Mesendoderm (in vitro differentiated cells): ENCODE measurements around the gene SRI. TPM values are rescaled to one million over a fixed set of nuclear protein-coding genes. Genes with fewer than 3 reads are reported as not detected.

Source experiments
- DNase-seq: peaks from one replicate; pipeline ENCODE4 v3.0.0; 2013
- H2AK5ac ChIP-seq: 2 replicates; pipeline ENCODE4 v1.6.1; 2013; ENCODE audit warnings: low read length, inconsistent platforms
- H2BK120ac ChIP-seq: 2 replicates; pipeline ENCODE4 v1.6.1; 2013; ENCODE audit warnings: low read depth, mild to moderate bottlenecking, low read length, moderate library complexity, mixed read lengths
- H2BK15ac ChIP-seq: replicated peaks from 2 replicates; pipeline ENCODE4 v1.6.1; 2013; ENCODE audit warnings: low read depth, mild to moderate bottlenecking, moderate library complexity
- H2BK5ac ChIP-seq: 2 replicates; pipeline ENCODE4 v1.6.1; 2013; ENCODE audit warnings: low read length, inconsistent platforms
- H3K18ac ChIP-seq: 2 replicates; pipeline ENCODE4 v1.6.1; 2013; ENCODE audit warnings: mild to moderate bottlenecking, low read length, mixed read lengths
- H3K23ac ChIP-seq: one replicate; pipeline ENCODE4 v1.6.1; 2013; ENCODE audit warnings: low read length
- H3K27ac ChIP-seq: 2 replicates; pipeline ENCODE4 v1.5.1; 2013; ENCODE audit warnings: low read depth, mild to moderate bottlenecking, inconsistent platforms, low read length, moderate library complexity
- H3K27me3 ChIP-seq: 2 replicates; pipeline ENCODE4 v1.6.1; 2013; ENCODE audit warnings: low read length, control low read depth, mild to moderate bottlenecking, inconsistent platforms; ENCODE audit not compliant: insufficient read depth, poor library complexity
- H3K36me3 ChIP-seq: 2 replicates; pipeline ENCODE4 v1.6.1; 2013; ENCODE audit warnings: low read length, inconsistent platforms; ENCODE audit not compliant: control insufficient read depth, insufficient read depth
- H3K4ac ChIP-seq: one replicate; pipeline ENCODE4 v1.6.1; 2013; ENCODE audit warnings: low read depth, mild to moderate bottlenecking, low read length, moderate library complexity
- H3K4me1 ChIP-seq: 2 replicates; pipeline ENCODE4 v1.6.1; 2013; ENCODE audit warnings: low read depth, low read length, inconsistent platforms; ENCODE audit not compliant: control insufficient read depth
- H3K4me2 ChIP-seq: 2 replicates; pipeline ENCODE4 v1.6.1; 2013; ENCODE audit warnings: low read length
- H3K4me3 ChIP-seq: 2 replicates; pipeline ENCODE4 v1.5.1; 2013; ENCODE audit warnings: mild to moderate bottlenecking, low read length
- H3K56ac ChIP-seq: one replicate; pipeline ENCODE4 v1.6.1; 2013; ENCODE audit warnings: low read length
- H3K79me1 ChIP-seq: 2 replicates; pipeline ENCODE4 v1.6.1; 2013; ENCODE audit warnings: low read length, inconsistent platforms
- H3K79me2 ChIP-seq: 2 replicates; pipeline ENCODE4 v1.6.1; 2013; ENCODE audit warnings: mild to moderate bottlenecking, low read length; ENCODE audit not compliant: control insufficient read depth, insufficient read depth
- H3K9ac ChIP-seq: 2 replicates; pipeline ENCODE4 v1.6.1; 2013; ENCODE audit warnings: low read length, inconsistent platforms
- H4K5ac ChIP-seq: one replicate; pipeline ENCODE4 v1.6.1; 2013; ENCODE audit warnings: low read length
- H4K8ac ChIP-seq: one replicate; pipeline ENCODE4 v1.6.1; 2013; ENCODE audit warnings: low read depth, mild to moderate bottlenecking, control low read depth, low read length, moderate library complexity
- WGBS: extraction: QIAGEN DNeasy Blood & Tissue Kit; methylation state at CpG from one replicate; pipeline ENCODE4 v1.1.7; 2013; ENCODE audit warnings: low lambda C conversion rate, missing lambda C conversion rate; ENCODE audit not compliant: insufficient coverage; ENCODE audit errors: extremely low coverage; 5-methylcytosine and 5-hydroxymethylcytosine counted together
- polyA plus RNA-seq, 2 experiments: library from polyadenylated mRNA; stranded (reverse); fragments of 200-250 nt; gene quantifications; one replicate each; pipeline ENCODE4 v1.2.3, GENCODE V29; 2013

SRI gene, protein sequence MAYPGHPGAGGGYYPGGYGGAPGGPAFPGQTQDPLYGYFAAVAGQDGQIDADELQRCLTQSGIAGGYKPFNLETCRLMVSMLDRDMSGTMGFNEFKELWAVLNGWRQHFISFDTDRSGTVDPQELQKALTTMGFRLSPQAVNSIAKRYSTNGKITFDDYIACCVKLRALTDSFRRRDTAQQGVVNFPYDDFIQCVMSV
- polyA plus RNA-seq (2013, experiment 1 of 2): 111 TPM
- polyA plus RNA-seq (2013, experiment 2 of 2): 115 TPM

DNA sequence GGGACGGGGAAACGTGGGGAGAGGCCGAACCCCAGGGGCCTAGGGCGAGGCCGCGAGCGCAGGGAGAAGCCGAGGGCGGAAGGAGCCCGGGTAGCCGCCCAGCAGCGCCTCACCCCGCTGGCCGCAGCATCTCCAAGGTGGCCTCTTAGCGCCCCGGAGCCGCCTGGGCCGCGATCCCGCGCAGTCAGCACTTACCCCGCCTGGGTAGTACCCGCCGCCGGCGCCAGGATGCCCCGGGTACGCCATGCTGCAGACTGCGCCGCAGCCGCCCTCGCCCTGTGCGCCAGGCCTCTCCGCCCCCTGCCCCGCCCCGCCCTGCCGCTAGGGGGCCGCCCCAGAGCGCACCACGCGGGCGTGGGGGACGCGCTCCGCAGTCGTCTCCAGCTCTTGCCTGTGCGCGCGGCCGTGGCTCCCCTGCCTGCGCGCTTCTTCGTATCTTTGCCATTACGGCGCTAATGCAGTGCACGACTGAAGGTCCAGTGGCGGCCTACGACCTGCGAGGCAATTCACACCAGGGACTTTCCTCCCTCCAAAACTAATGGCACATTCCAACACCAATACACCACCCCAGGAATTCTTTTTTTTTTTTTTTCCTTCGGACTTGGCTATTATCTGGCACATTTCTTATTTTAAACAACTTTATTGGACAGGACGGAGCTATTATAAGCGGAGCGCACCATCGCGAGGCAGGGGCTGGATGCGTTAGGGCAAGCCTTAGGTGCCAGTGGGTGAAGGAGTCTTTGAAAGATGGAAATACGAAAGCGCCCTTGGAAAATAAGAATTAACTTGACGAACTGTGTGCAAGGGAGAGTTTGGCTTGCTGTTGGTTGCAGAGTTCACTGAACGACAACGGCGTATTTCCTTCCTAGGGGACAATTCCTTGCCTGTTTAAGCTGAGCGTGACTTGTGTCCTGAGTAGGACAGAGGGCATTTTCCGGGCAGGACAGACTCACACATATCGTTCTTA, at the start of gene SRI:
Gene SRI (minus strand): TSS at position 258 of the 967 bp plus-strand sequence. CDS start 12 bp downstream, at position 246.
- peak within 1 kb of the TSS; percentile 97 for H3K4me2 ChIP-seq
- H3K56ac ChIP-seq: peak within 1 kb of the TSS; percentile 99
- H3K36me3 ChIP-seq: peaks cover 3% of the 10 kb centered on the region
- peak within 1 kb of the TSS; percentile 44 for H3K27ac ChIP-seq
- H2BK5ac ChIP-seq: peak within 1 kb of the TSS; percentile 96
- peak; percentile 88 for DNase-seq
- WGBS: no CpG with 5 or more reads among the region's 75 CpGs
- H4K8ac ChIP-seq: peak within 1 kb of the TSS; percentile 79
- H2BK120ac ChIP-seq: peak within 1 kb of the TSS; percentile 86
- peak within 1 kb of the TSS; percentile 97 for H3K18ac ChIP-seq
- no peak within 1 kb of the TSS for H3K23ac ChIP-seq
- H2AK5ac ChIP-seq: no peak within 1 kb of the TSS
- peak within 1 kb of the TSS; percentile 67 for H3K4ac ChIP-seq
- no peaks in the 10 kb centered on the region for H3K4me1 ChIP-seq
- peaks cover 3% of the 10 kb centered on the region for H3K79me2 ChIP-seq
- H4K5ac ChIP-seq: no peak within 1 kb of the TSS
- H3K9ac ChIP-seq: peak within 1 kb of the TSS; percentile 83
- no peaks in the 10 kb centered on the region for H3K27me3 ChIP-seq
- H3K79me1 ChIP-seq: peaks cover 7% of the 10 kb centered on the region
- peak within 1 kb of the TSS; percentile 89 for H3K4me3 ChIP-seq
- no peak within 1 kb of the TSS for H2BK15ac ChIP-seq

DNA sequence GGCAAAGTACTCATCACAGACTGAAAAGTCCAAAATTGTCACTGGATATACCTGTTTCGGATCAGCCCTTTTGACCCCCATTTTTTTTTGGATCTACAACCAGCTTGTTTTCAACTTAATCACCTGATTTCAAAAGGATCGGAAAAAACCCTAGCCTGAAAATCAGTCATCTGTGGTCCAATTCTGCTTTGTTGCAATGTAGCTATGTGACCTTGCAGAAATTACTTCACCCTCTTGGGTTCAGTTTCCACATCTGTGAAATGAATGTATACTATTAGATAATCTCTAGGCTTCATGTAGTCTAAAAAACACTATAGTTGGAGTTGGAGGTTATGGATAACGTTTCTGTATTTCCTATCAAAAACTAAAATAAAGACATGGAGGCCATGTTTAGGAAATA, 49.7 kb upstream of the SRI start:
- Histone ChIP-seq H2AK5ac (no peak overlapping the region), H3K9ac (no peak overlapping the region), H3K79me1 (no peaks in the 10 kb centered on the region), H3K23ac (no peak overlapping the region), H3K18ac (no peak overlapping the region), H3K4me3 (no peak overlapping the region), H3K4ac (no peak overlapping the region), H2BK5ac (no peak overlapping the region), H3K4me2 (no peak overlapping the region), H3K27me3 (no peaks in the 10 kb centered on the region), H2BK15ac (no peak overlapping the region), H3K27ac (no peak overlapping the region), H3K56ac (no peak overlapping the region), H2BK120ac (no peak overlapping the region), H3K79me2 (no peaks in the 10 kb centered on the region), H4K8ac (no peak overlapping the region), H3K36me3 (no peaks in the 10 kb centered on the region), H3K4me1 (no peaks in the 10 kb centered on the region), H4K5ac (no peak overlapping the region)
- WGBS: no CpG with 5 or more reads among the region's 3 CpGs
- DNase-seq: no peak

DNA sequence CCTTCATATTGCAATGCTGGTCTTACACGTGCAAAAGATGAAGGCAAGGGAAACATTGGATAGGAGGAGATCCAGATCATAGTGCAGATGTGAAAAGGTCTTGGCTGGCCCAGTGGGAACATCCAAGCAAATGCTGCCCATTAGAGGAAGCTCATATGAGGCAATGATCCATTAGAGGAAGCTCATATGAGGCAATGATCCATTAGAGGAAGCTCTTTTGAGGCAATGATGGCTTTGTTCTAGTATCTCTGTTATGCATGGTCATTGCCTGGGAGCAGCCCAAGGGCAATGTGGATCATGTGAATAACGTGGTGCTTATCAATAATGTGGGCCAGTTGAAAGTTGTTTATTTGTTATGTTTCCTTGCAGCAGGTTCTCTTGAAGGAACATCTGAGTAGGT, 49.0 kb upstream of the SRI start:
- Histone ChIP-seq H4K5ac (no peak overlapping the region), H2BK5ac (no peak overlapping the region), H3K79me1 (no peaks in the 10 kb centered on the region), H3K79me2 (no peaks in the 10 kb centered on the region), H2BK120ac (no peak overlapping the region), H2BK15ac (no peak overlapping the region), H3K4me2 (no peak overlapping the region), H3K27me3 (no peaks in the 10 kb centered on the region), H3K4me3 (no peak overlapping the region), H3K56ac (no peak overlapping the region), H3K9ac (no peak overlapping the region), H3K23ac (no peak overlapping the region), H4K8ac (no peak overlapping the region), H3K36me3 (no peaks in the 10 kb centered on the region), H2AK5ac (no peak overlapping the region), H3K4me1 (no peaks in the 10 kb centered on the region), H3K27ac (no peak overlapping the region), H3K18ac (no peak overlapping the region), H3K4ac (no peak overlapping the region)
- no CpG with 5 or more reads among the region's 2 CpGs for WGBS
- no peak for DNase-seq

DNA sequence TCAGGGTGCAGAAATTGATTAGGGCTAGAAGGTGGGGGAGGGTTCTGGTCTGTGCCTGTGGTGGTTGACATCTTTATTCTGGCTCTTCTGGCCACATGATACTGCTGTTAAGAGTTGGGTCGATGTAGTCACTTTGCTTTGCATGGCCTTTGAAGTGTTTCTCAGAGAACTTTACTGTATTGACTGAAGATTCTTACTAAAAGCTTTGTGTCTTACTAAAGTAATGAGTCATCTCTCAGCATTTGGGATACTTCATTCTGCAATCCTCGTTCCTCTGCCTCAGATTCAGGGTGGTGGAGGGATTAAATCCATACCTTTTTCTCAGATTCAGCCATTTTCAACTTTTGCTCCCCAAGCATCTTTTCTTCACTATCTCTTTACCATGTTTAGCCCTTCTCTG, 48.2 kb upstream of the SRI start:
- no CpG with 5 or more reads among the region's 2 CpGs for WGBS
- H3K79me1 ChIP-seq: no peaks in the 10 kb centered on the region
- no peak for DNase-seq
- H4K8ac ChIP-seq: no peak overlapping the region
- H2BK5ac ChIP-seq: no peak overlapping the region
- no peaks in the 10 kb centered on the region for H3K79me2 ChIP-seq
- H3K4me1 ChIP-seq: no peaks in the 10 kb centered on the region
- no peak overlapping the region for H2AK5ac ChIP-seq
- H2BK15ac ChIP-seq: no peak overlapping the region
- no peak overlapping the region for H3K27ac ChIP-seq
- H3K27me3 ChIP-seq: no peaks in the 10 kb centered on the region
- H2BK120ac ChIP-seq: no peak overlapping the region
- H3K4me3 ChIP-seq: no peak overlapping the region
- no peak overlapping the region for H3K4me2 ChIP-seq
- H3K56ac ChIP-seq: no peak overlapping the region
- no peaks in the 10 kb centered on the region for H3K36me3 ChIP-seq
- no peak overlapping the region for H3K18ac ChIP-seq
- no peak overlapping the region for H4K5ac ChIP-seq
- H3K23ac ChIP-seq: no peak overlapping the region
- no peak overlapping the region for H3K4ac ChIP-seq
- no peak overlapping the region for H3K9ac ChIP-seq

DNA sequence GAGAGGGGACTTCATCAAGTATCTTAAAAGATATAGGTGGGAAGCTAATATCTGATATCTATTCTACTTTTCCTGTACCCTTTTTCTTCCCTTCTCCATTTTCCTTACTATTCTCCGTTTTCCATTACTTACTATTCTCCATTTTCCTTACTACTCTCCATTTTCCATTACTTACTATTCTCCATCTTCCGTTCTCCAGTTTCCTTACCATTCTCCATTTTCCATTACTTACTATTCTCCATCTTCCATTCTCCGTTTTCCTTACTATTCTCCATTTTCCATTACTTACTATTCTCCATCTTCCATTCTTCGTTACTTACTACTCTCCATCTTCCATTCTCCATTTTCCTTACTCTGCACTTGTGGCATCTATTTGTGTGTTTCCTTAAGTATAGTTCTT, 47.6 kb upstream of the SRI start:
- Histone ChIP-seq H3K9ac (no peak overlapping the region), H3K79me1 (no peaks in the 10 kb centered on the region), H3K56ac (no peak overlapping the region), H3K4ac (no peak overlapping the region), H3K4me3 (no peak overlapping the region), H3K4me2 (no peak overlapping the region), H3K23ac (no peak overlapping the region), H3K4me1 (no peaks in the 10 kb centered on the region), H2AK5ac (no peak overlapping the region), H4K5ac (no peak overlapping the region), H3K36me3 (no peaks in the 10 kb centered on the region), H4K8ac (no peak overlapping the region), H3K27ac (no peak overlapping the region), H3K18ac (no peak overlapping the region), H3K79me2 (no peaks in the 10 kb centered on the region), H2BK120ac (no peak overlapping the region), H2BK15ac (no peak overlapping the region), H3K27me3 (no peaks in the 10 kb centered on the region), H2BK5ac (no peak overlapping the region)
- 100% methylated on average over 4 of the region's 4 CpGs for WGBS
- no peak for DNase-seq
